GF-D8 (cell line): Measurements from ENCODE around the gene GGA2.
"Not testable (repeated sequence)": the region's sequence is repeated elsewhere in the genome, so short reads cannot be mapped to it uniquely, and the experiment has no call there.

Experiments
- DNase-seq: peaks from one replicate; lab custom pipeline; 2025; lab: John Stamatoyannopoulos, UW

Gene GGA2, protein sequence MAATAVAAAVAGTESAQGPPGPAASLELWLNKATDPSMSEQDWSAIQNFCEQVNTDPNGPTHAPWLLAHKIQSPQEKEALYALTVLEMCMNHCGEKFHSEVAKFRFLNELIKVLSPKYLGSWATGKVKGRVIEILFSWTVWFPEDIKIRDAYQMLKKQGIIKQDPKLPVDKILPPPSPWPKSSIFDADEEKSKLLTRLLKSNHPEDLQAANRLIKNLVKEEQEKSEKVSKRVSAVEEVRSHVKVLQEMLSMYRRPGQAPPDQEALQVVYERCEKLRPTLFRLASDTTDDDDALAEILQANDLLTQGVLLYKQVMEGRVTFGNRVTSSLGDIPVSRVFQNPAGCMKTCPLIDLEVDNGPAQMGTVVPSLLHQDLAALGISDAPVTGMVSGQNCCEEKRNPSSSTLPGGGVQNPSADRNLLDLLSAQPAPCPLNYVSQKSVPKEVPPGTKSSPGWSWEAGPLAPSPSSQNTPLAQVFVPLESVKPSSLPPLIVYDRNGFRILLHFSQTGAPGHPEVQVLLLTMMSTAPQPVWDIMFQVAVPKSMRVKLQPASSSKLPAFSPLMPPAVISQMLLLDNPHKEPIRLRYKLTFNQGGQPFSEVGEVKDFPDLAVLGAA

DNA sequence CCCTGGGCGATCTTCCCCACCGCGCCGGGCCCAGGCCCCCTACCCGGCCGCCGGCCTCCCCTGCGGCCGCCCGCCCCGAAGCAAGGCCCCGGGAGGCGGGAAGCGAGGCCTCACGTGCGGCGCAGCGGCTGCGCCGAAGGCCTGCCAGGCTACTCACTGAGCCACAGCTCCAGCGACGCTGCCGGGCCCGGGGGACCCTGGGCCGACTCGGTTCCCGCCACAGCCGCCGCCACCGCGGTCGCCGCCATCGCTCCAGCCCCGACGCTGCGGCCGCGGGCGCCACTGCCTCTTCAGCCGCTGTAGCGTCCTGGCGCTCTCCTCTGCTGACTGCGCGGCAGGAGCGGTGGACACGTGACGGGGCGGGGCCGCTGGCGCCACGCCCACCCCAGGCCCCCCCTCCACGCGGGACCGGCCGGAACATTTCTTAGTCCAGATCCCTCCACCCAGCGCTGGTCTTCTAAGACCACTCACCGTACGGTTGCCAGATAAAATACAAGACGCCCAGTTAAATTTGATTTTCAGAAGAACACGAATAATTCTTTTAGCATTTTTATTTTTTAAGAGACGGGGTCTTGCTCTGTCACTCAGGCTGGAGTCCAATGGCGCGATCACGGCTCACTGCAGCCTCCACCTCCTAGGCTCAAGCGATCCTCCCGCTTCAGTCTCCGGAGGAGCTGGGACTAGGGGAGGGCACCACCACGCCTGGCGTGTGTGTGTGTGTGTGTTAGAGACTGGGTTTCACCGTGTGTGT lies at the start of gene GGA2:
Gene GGA2 (minus strand): TSS at position 331 of the 751 bp plus-strand sequence. CDS start 83 bp downstream, at position 248.
- DNase-seq: peak; percentile 59

DNA sequence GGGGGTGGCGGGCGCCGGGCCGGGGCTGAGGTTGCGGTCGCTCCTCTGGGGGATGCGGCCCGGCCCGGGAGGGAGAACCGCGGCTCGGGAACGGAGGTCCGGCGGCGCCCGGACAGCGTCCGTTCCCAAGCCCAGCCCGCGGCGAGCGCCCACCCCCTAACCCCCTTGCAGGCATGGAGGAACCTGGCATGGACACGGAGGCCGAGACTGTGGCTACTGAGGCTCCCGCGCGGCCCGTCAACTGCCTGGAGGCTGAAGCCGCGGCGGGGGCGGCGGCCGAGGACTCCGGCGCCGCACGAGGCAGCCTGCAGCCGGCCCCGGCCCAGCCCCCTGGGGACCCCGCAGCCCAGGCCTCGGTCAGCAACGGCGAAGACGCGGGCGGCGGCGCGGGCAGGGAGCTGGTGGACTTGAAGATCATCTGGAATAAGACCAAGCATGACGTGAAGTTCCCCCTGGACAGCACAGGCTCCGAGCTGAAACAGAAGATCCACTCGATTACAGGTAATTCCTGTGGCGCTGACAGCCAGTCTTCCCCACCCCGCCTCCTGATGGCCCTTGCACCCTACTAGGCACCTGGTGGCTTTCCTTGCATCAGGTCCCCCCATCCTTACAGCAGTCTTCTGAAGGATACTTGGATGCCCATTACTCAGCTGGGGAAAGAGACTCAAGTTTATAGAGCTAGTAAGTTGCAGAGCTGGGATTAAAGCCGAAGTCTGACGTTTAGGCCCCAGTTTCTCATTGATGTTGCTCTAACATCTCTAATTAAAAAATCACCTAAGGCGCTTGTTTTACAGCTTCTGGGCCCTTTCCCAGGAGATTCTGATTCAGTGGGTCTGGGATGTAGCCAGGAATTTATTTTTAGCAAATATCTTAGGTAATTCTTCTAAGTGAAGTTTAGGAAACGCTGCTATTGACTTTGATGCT lies 47.7 kb upstream of the GGA2 start:
- no peak for DNase-seq

GRCh38 chr16:23556881-23557778 lies 46.8 kb upstream of the GGA2 start, which contains the start of the genes EARS2 and UBFD1:
Gene EARS2 (minus strand): TSS chr16:23557350. CDS start chr16:23557343, 7 bp downstream.
Gene UBFD1 (plus strand): TSS chr16:23557727. CDS start chr16:23557743, 16 bp downstream.
- DNase-seq: peak; percentile 94

DNA sequence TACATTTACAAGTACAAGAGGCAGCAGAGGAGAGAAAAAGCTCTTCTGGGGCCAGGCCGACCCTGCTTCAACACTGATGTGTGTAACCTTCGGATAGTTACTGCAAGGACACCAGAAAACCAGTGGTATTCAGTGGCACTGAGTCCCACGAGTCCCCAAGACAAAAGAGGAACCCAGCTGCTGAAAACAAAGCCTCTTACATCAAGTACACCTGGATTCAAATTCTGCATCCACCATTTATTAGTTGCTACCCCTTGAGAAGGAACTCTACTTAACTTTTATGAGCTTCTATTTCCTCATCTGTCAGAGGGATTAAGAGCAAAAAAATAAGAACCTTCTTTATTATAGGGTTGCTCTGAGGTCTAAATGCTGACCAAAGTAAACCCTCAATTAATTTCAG lies 44.2 kb upstream of the GGA2 start:
- DNase-seq: no peak

- DNase-seq: no peak
Observed at GRCh38 chr16:23552161-23552560, 41.9 kb upstream of the GGA2 start.

DNA sequence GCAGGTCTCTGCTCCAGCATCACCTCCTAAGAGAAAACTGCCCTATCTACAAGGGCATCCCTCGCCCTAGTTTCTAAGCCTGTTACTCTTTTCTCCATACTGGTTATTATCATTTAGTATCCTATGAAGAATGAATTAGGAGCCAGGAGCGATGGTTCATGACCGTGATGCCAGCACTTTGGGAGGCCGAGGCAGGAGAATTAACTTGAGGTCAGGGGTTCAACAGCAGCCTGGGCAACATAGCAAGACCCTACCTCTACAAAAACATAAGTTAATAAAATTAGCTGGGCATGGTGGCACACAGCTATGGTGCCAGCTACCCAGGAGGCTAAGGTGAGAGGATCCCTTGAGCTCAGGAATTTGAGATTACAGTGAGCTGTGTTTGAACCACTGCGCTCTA lies 39.6 kb upstream of the GGA2 start:
- DNase-seq: no peak

DNA sequence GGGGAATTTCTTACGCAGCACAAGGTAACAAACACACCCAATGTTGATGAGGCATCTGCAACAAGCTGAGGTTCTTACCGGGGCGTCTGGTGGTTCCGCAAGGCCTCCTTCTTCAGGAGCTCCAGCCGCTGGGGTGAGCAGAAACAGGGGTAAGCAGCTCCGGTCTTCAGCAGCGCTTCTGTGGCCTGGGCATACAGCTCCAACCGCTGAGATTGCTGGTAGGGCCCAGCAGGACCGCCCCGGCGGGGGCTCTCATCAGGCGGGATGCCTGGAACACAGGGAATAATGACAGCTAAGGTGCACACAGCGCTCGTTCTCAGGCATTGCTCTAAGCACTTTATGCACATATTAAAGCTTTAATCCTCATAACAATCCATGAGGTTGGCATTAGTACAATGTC lies 34.1 kb upstream of the GGA2 start:
- no peak for DNase-seq

DNA sequence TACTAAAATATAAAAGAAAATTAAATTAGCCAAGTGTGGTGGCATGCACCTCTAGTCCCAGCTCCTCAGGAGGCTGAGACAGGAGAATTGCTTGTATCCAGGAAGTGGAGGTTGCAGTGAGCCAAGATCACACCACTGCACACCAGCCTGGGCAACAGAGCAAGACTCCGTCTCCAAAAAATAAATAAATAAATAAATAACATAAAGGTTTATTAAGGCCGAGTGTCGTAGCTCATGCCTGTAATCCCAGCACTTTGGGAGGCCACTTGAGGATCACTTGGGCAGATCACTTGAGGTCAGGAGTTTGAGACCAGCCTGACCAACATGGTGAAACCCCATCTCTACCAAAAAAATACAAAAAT lies 30.5 kb upstream of the GGA2 start:
- DNase-seq: not testable (repeated sequence)

DNA sequence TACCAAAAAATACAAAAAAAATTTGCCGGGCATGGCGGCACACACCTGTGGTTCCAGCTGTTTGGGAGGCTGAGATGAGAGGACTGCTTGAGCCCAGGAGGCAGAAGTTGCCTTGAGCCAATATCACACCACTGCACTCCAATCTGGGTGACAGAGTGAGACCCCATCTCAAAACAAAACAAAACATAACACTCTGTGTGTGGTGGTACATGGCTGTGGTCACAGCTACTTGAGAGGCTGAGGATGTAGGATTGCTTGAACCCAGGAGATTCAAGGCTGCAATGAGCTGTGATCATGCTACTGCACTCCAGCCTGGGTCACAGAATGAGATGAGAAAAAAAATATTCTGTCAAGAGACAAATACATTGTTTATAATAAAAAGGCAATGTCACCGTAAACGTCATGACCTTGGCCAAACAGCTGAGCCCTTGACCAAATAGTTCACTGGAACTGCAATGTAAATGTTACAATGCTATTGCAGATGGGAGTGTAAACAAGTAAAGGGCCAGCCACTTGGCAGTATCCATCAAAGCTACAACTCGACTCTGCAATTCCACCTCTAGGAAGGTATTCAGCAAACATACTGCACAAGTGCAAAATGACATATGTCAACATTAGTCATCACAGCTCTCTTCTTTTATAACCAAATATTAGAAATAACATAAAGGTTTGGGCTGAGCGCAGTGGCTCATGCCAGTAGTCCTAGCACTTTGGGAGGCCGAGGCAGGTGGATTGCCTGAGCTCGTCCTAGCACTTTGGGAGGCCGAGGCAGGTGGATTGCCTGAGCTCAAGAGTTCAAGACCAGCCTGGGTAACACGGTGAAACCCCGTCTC lies 29.9 kb upstream of the GGA2 start:
- no peak for DNase-seq

- no peak for DNase-seq
Observed at GRCh38 chr16:23538919-23539278, 28.6 kb upstream of the GGA2 start.

GRCh38 chr16:23537390-23537789 lies 27.1 kb upstream of the GGA2 start:
- DNase-seq: no peak

GRCh38 chr16:23535901-23536300 lies 25.6 kb upstream of the GGA2 start:
- no peak for DNase-seq

GRCh38 chr16:23534868-23535860 lies 24.9 kb upstream of the GGA2 start:
- DNase-seq: no peak

DNA sequence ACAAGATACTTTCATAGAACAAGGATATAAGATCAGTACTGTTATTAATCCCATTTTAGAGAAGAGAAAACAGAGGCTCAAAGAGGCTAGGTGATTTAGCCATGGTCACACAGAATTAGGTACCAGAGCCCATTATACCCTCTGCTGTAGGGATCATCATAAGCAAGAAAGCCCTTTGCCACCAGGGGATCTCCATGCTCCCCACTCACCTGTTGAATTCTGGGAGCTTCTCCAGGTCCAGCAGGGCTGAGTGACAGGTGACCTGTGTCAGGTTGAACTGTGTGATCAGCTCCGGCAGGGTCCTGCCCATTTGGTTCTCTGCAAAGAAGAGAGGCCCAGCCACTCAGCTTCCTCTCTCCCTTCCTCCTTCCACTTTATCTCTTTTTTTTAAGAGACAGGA lies 22.2 kb upstream of the GGA2 start:
- no peak for DNase-seq

- no peak for DNase-seq
Observed at GRCh38 chr16:23530062-23530461, 19.8 kb upstream of the GGA2 start.

DNA sequence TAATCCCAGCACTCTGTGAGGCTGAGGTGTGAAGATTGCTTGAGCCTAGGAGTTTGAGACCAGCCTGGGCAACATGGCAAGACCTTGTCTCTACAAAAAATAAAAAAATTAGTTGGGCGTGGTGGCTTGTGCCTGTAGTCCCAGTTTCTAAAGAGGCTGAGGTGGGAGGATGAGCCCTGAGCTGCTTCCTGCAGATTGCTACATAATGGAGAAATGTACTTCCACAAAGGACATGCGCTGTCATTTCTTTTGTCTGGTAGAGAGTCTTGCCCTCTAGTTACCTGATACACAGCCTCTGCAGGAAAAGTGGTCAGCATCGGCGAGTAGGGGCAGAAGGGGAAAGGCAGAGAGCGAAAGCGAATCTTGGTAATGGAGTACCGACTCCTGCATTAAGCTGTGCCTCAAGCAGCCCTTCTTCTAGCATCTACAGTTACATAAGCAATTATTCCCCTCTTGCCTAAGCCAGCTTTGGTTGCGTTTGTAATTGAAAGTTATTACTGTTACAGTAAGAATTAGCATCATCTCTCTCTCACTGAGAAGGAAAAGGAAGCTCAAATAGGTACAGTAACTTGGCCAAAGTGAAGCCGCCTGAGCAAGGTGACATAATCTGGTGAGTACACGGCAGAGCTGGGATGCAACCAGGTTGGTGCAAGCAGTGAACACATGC lies 18.5 kb upstream of the GGA2 start:
- no peak for DNase-seq

- no peak for DNase-seq
Observed at GRCh38 chr16:23527961-23528643, 17.8 kb upstream of the GGA2 start.
